ENCODE results near the gene CDH15.

CDH15 gene

DNA sequence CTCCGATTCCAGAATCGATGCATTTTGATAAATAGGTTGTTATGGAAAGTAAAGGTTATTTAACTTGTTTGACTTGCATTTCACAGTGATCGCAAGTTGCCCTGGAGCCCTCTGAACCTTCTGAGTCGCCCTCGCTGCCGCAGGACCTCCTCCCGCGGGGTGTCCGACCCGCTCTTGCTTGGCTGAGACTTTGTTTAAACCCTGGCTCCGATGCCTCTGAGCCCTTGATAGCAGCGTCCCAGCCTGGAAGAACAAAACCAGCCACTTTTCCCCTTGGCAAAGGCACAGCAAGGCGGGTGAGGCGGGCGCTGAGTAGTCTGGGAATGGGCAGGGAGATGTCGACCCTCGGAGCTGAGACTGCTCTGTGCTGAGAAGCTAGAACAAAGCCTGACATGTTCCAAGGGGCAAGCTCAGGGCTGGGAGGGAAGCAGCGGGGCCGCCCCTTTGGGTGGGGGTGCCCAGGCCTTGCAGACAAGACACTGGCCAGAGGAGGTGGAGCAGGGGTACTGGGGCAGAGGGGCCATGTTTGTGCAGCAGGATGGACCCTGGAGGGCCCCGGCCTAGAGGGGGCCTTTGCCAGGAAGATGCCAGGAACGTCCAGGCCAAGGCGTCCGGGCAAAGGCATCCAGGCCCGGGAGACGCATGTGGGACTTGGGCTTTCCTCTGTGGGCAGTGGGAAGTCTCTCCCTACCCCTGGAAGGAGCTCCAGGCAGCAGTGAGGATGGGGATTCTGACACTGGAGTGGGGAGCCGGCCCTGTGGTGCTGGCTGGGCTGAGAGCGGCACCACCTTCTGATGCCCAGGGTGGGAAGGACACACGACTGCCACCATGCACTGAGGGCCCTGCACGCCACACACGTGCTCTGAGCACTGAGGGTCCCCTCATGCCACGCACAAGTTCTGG, 30.3 kb upstream of the CDH15 start:
- DNase-seq (ENCODE audit: low read depth): no peak

DNA sequence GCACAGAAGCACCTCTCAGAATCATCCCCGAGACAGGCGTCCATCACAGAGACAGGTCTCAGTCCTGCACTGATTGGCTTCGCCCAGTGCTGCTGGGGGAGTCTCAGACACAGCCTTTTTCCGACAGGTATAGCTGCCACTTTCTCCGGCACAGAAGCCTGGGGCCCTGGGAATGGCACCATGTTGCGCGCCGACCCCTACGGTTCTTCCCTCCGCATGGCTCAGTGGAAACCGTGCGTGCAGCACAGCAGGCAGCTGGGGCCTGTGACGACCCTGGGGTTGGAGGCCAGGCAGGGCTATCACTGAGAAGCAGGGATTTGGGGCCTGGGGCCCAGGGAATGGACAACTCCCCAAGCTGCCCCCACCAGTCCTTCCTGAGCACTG, 29.7 kb upstream of the CDH15 start:
- DNase-seq (ENCODE audit: low read depth): no peak

DNA sequence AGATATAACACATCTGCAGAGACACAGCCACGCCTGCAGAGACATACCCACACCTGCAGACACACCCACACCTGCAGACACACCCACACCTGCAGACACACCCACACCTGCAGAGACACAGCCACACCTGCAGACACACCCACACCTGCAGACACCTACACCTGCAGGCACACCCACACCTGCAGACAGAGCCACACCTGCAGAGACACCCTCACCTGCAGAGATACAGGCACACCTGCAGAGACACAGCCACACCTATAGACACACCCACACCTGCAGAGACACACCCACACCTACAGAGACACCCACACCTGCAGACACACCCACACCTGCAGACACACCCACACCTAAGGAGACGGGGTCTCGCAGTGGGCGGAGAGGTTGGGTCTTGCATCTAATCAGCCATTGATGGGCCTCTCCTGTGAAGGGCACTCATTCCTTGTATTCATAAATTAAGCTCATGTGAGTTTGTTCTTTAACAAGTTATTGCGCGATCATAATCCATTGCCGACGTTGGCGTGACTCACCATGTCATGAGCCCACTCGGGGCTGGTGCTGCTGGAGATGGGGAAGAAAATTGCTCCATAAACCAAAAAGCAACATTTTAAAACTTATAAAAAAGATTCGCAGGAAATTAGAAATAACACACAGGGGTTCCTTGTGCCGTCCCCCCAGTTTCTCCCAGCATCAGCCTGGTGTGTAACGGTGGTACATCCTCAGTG, 28.9 kb upstream of the CDH15 start:
- no peak for DNase-seq (ENCODE audit: low read depth)

DNA sequence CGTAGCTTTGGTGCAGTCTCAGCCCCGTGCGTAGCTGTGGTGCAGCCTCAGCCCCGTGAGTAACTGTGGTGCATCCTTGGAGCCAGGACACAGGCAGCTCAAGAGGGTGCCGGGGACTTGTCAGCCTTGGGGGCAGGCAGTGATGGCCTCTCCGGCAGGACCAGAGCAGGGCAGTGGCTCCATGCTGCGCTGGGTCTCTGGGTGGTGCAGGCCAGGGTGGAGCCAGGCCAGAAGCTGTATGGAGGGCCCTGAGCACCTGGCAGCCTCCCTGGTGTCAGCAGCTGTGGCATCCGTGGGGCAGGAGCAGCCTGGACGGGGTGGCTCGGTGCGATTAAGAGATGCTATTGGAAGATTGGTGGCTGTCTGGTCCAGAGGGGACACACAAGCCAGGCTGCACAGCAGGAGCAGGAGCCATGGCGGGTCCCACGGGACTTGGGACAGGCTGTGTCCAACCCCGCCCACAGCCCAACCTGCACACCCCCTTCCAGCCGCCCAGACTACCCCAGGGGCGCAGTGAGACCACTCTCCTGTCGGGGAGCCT, 28.3 kb upstream of the CDH15 start:
- DNase-seq (ENCODE audit: low read depth): no peak

DNA sequence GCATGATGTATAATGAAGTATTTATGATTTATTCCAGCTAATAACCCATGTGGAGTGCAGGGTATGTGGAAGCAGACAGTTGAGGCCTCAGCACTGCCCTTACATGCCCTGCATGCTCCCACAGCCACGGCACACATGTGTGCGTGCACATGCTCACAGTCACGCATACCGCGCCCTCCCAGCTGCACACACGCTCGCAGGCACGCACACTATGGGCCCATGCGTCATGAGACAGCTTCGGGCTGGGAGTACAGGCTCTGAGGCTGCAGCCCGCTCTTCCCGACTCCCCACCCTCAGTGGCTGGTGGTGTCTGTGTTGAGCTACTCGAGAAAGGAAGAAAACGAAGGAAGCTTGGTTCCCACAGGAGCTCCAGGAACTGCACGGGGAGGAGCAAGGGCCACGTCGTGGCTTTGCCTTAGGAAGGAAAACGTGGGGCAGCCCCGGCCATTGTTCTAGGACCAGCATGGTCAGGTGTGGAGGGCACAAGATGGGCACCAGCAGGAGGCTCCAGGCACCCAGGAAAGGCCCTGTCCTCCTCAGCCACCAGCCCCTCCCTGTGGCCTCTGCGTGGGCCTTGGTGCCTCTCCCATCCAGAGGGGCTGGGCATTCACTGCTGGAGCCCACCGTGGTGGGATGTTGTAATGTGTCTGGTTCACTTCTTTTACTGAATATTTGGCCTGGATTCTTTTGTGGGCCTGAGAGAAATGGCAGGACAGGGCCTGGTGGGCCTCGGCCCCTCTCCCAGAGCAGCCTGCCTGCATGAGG, 27.5 kb upstream of the CDH15 start:
- no peak for DNase-seq (ENCODE audit: low read depth)

DNA sequence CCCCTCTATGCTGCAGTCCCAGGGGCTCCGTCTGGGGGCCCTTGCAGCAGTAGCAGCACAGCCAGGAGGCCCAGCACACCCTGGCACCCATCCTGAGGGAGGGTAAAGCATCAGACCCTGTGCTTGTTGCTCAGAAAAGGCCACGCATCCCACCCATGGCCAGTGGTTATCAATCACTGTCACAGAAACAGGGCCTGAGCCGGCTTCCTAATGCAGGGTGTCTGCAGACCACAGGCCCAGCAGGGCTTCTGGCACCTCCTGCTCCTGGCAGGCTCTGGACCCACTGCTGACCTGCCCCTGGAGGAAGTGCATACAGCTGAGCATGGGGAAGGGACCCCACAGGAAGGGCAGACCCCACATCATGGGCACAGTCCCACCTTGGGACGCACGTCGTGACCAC, 26.9 kb upstream of the CDH15 start:
- DNase-seq (ENCODE audit: low read depth): no peak

DNA sequence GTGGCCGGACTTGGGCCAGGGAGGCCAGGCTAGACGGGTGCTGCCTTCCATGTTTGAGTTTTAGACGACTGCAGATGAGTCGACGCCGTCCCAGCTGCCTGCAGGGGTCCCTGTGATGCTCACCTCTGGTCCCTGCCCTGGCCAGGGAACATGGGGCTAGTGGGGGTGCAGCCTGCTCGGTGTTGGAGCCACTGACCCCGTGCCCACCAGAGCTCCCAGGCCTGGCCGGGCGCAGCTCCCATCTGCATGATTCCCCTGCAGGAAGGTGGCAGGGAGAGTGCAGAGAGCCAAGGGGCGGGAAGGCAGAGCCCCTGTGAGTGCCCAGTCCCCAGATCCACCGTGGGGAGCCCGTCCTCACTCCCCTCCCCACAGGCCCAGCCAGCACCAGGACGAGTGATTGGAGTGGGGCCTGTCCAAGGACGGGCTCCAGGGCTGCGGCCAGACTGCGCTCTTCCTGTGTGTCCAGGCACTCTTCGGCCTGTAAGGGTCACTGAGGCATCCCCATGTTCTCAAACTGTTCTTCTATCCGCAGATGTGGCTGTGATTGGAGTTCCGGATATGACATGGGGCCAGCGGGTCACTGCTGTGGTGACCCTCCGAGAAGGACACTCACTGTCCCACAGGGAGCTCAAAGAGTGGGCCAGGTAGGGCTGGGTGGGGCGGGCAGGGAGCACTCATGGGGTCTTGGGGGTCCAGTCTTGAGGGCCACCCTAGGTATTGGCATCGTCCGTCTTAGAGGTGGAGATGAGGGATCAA, 26.0 kb upstream of the CDH15 start:
- no peak for DNase-seq (ENCODE audit: low read depth)

DNA sequence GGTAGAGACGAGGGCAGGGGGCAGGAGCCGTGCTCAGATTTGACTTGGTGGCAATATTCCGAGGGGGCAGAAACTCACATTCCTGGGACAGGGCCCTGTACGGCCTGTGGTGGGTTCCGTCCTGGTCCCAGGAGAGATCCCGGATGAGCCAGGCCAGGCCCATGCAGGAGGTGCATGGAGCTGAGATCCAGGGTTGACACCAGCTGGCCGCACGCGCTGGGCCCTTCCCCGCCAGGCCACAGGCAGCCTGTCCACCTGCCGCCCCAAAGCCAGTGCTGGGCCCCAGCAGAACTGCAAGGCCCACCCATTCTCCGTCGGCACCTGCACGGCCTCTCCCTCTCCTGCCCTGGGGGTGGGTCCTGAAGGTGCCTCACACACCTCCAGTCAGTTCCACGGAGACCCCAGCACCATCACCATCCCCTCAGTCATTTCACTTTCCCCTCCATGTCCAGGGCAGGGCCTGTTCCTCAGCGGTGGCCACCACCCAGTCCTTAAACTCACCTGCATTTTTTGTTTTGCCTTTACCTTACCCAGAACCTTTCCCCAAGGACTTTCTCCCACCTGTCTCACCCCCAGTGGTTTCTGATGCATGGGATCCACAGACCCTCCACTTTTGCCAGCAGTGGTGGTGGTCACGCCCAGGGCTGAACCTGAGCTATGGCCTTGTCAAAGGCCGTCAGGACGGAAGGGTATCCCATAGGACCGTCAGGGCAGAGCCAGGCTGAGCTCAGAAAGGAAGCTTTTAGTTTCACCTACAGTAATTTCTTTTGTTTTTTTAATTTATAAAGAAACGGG, 25.1 kb upstream of the CDH15 start:
- DNase-seq (ENCODE audit: low read depth): no peak

DNA sequence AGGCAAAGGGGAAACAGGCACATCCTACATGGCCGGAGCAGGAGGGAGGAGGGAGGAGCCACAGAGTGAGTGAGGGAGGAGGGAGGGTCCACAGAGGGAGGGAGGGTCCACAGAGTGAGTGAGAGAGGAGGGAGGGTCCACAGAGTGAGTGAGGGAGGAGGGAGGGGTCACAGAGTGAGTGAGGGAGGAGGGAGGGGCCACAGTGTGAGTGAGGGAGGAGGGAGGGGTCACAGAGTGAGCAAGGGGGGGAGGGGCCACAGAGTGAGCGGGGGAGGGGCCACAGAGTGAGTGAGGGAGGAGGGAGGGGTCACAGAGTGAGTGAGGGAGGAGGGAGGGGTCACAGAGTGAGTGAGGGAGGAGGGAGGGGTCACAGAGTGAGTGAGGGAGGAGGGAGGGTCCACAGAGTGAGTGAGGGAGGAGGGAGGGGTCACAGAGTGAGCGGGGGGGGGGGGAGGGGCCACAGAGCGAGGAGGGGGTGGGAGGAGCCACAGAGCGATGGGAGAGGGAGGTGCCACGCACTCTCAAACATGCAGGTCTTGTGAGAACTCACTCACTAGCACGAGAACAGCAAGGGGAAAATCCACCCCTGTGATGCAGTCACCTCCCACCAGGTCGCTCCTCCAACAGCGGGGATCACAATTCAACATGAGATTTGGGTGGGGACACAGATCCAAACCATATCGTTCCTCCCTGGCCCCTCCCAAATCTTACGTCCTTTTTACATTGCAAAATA, 24.3 kb upstream of the CDH15 start:
- DNase-seq (ENCODE audit: low read depth): no peak

DNA sequence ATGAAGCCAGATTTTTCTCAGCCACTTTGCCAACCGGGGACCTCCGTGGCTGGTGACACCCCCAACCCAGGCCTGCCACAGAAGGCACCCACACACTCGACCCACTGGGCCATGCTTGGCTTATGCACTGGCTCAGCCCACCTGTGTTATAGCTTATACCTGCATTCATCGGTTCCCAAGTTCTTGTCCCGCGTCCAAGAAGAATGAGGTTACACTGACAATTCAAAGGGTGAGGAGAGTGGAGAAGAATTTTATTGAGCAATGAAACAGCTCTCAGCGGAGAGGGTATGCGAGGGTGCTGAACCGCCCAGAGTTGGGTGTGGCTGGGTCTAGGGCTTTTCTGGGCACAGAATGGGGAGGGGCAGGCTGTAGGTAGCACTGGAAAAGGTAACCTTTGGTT, 22.2 kb upstream of the CDH15 start:
- DNase-seq (ENCODE audit: low read depth): no peak

DNA sequence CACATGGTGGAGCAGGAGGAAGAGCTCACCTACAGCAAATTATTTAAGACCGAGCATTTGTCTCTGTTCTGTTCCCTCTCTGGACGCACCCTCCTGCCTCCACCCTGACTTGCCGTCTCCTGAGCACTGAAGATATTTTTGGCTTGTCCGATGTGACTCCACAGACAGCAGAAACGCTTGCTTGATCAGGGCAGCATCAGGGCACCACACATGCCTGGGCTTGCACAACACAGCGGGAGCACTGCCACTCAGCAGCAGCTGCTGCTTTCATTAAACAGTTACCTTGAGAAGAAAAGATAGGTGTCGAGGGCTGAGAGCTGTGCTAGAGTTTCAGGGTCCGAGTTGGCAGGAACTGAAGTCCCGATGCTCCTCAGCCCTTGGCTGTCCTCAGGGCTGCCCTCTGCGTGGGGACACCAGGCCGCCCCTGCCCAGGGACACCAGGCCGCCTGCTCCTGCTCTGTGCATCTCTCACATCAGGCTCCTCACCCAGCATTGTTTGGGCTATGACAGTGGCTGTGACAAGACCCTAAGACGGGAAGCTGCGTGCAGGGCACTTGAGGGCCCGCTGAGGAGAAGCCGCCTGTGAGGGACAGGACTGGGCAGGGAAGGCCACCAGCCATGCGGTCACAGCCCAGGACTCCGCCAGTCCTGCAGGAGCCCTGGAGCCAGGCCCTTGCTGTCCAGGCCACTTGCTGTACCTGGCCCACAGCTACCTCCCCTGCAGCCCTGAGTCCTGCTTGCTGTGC, 21.3 kb upstream of the CDH15 start:
- DNase-seq (ENCODE audit: low read depth): no peak

DNA sequence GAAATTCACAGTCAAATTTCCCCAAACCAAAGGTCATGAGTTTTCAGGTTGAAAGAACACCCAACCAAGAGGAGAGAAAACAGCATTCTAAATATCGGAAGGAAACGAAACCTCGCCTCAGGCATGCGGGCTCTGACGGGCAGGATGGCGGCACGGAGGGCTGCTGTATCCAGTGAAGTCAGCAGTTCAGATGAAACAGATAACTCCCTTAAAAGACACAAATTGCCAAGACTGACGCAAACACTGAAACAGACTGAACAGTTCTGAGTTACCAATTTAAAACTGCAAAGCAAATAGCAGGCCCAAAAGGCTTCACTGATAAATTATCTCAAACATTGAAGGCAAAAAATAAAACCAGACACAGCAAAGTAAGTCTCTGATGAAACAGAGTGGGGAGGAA, 20.6 kb upstream of the CDH15 start:
- no peak for DNase-seq (ENCODE audit: low read depth)

DNA sequence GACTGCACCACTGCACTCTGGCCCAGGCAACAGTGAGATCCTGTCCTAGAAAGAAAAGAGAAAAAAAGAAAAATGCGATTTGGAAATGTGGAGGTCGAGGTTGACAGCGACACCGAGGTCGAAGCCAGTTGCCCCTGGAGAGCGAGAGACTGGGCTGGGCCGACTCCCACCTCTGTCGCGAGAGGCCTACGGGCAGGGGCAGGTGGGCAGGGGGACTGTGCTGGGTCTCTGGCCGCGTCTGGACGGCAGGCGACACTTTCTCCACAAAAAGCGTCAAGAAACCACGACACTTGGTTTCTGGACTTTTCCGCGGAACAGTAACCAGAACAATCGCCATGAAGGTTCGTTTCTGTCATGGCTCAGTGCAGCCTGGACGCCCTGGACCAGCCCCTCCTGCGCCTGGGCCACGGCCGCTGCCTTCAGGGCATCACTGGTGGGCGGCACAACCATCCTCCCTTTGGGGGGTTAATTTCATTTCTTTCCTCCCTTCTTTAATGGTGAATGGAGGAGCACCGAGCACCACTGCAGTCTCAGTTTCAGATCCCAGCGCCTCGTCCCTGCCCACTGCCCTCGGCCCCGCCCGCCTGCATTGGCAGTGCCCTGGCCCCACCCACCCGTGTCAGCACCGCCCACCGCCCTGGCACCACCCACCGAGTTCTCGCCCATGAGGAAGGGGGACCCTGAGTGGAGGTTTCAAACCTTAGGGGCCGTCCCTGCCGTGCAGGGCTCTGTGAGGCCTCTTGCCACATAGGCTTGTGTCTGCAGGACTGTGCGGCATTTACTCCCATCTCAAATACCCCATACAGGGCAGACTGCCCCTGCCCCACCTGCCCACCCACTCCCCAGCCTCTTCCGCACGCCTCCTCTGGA, 18.5 kb upstream of the CDH15 start:
- no peak for DNase-seq (ENCODE audit: low read depth)

DNA sequence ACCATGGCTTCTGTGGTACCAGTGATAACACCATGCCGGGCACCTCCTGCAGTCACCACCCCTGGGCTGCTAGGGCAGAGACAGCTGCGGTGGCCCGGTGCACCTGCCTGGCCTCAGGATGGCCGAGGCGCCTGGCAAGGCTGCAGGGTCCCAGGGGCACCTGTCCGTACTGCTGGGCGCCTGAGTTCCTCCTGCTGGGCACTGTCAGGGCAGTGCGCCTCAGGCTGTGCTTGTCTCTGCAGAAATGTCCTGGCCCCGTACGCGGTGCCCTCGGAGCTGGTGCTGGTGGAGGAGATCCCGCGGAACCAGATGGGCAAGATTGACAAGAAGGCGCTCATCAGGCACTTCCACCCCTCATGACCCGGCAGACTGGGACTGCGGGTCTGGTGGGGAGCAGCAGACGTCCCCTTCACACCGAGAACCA, 17.7 kb upstream of the CDH15 start:
- DNase-seq (ENCODE audit: low read depth): no peak

DNA sequence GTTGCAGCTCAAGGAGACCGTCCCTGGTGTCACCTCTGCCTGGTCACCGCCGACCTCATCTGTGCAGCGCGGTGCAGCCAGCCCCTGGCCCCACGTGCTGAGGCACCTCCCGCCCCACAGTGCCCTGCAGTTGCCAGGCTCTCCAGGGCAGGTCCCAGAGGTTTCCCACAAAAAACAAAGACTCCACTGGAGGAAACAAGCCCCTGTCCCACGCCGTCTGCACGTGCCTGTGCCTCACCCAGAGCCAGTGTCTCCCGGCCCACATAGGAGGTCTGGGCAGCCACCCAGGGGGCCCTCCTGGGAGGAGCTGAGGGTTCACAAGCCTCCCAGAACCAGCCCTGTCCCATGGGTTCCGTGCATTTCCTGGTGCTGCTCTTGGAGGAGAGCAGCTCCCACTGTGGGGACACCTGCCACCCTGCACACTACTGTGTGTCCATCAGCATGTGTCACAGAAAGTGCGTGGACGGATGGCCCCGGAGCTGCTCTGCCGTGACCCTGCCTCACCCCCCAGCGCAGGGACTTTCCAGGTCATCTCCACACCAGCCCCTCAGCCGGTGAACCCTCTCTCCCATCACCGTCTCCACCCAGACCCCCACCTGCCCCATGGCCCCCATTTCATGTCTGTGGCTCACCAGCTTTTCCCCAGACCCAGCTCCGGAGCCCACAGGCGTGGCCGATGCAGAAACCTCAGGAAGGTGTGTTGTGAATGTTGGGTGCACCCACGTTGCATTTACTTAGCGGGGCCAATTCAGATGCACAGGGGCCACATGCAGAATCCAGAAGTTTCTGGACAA, 17.0 kb upstream of the CDH15 start:
- no peak for DNase-seq (ENCODE audit: low read depth)

DNA sequence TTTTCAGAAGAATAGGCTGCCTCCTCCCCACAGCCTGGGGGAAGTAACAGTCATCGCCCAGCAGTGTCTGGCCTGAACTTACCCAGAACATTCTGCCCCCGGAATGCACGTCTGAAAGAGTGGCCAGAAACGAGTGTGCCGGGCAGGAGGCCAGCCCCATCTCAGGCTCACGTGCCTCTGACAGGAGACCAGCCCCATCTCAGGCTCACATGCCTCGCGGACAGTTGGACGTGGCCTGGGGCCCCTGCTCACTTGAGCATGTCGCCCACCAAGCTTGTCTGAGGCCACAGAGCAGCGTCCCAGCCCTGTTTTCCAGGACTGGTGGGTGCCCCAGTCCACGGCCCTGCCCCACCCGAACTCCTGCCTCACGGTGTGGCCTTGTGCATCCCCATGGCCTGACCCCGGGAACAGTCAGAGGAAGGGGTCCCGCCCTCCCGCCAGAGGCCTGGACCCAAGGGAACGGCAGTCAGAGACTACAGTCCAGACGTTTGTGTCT, 16.3 kb upstream of the CDH15 start:
- no peak for DNase-seq (ENCODE audit: low read depth)

Data from activated T-cell treated with anti-CD3 and anti-CD28 coated beads for 24 hours (primary cell).